AG08395 (cell line): ENCODE measurements around the gene EFNA5.
A peak's percentile ranks its signal among the peaks of the same experiment; 100 is the strongest.
"Not testable (repeated sequence)": the region's sequence is repeated elsewhere in the genome, so short reads cannot be mapped to it uniquely, and the experiment has no call there.

Source experiments
- DNase-seq: peaks from one replicate; pipeline ENCODE4 v3.0.0; 2012; ENCODE audit warnings: mixed read lengths, low spot score

The EFNA5 gene

GRCh38 chr5:107517185-107518033 is 153.3 kb downstream of the EFNA5 start:
- DNase-seq, result no peak

- peak; percentile 36 for DNase-seq
Measured at GRCh38 chr5:107516452-107517184, 154.1 kb downstream of the EFNA5 start.

- no peak for DNase-seq
Measured at GRCh38 chr5:107515521-107516080, 155.1 kb downstream of the EFNA5 start.

- DNase-seq, result no peak
Measured at GRCh38 chr5:107514305-107514704, 156.4 kb downstream of the EFNA5 start.

- no peak for DNase-seq
Measured at GRCh38 chr5:107513337-107514085, 157.2 kb downstream of the EFNA5 start.

- no peak for DNase-seq
Measured at GRCh38 chr5:107512029-107512428, 158.7 kb downstream of the EFNA5 start.

- DNase-seq, result no peak
Measured at GRCh38 chr5:107510125-107510524, 160.6 kb downstream of the EFNA5 start.

GRCh38 chr5:107508097-107508496 is 162.6 kb downstream of the EFNA5 start:
- no peak for DNase-seq

GRCh38 chr5:107505763-107506534 is 164.8 kb downstream of the EFNA5 start:
- no peak for DNase-seq

GRCh38 chr5:107504424-107504823 is 166.3 kb downstream of the EFNA5 start:
- no peak for DNase-seq

GRCh38 chr5:107502676-107503060 is 168.1 kb downstream of the EFNA5 start:
- DNase-seq, result no peak

- DNase-seq, result peak; percentile 5
Measured at GRCh38 chr5:107501965-107502675, 168.6 kb downstream of the EFNA5 start.

- no peak for DNase-seq
Measured at GRCh38 chr5:107500840-107501239, 169.9 kb downstream of the EFNA5 start.

GRCh38 chr5:107500347-107500746 is 170.4 kb downstream of the EFNA5 start:
- DNase-seq, result no peak

GRCh38 chr5:107499776-107500175 is 171.0 kb downstream of the EFNA5 start:
- DNase-seq, result no peak

GRCh38 chr5:107499237-107499636 is 171.5 kb downstream of the EFNA5 start:
- DNase-seq, result no peak

GRCh38 chr5:107496466-107496865 is 174.3 kb downstream of the EFNA5 start:
- no peak for DNase-seq

GRCh38 chr5:107494129-107494528 is 176.6 kb downstream of the EFNA5 start:
- not testable (repeated sequence) for DNase-seq

GRCh38 chr5:107487056-107487542 is 183.6 kb downstream of the EFNA5 start:
- DNase-seq, result no peak

GRCh38 chr5:107486489-107486888 is 184.2 kb downstream of the EFNA5 start:
- DNase-seq, result no peak

GRCh38 chr5:107485184-107485583 is 185.6 kb downstream of the EFNA5 start:
- DNase-seq, result no peak
